WTC11 (cell line): ENCODE results near the gene ZPLD1. TPM values are rescaled to one million over a fixed set of nuclear protein-coding genes. Genes with fewer than 3 reads are reported as not detected.

ENCODE experiments used
- ATAC-seq: fragments of 200-7000 bp; cut with Tn5 transposase; 2 replicates; pipeline ENCODE4 v1.10.0; 2021; ENCODE audit warnings: mild to moderate bottlenecking, moderate library complexity
- CTCF ChIA-PET: fragments of 300-600 bp; sonication (Branson Sonifier 250); formaldehyde crosslinking; loops from one replicate; lab custom pipeline; 2021; ENCODE audit warnings: antibody characterized with exemption; lab: Charles Lee
- POLR2A ChIA-PET: fragments of 350-600 bp; sonication (Branson Sonifier 250); formaldehyde crosslinking; loops from one replicate; lab custom pipeline; 2021; ENCODE audit warnings: antibody characterized with exemption; lab: Charles Lee
- DNase-seq: peaks from one replicate; pipeline ENCODE4 v3.0.0; 2021; ENCODE audit warnings: low spot score
- H3K27ac Mint-ChIP-seq: 2 replicates; pipeline ENCODE4 v1.8.0; 2021; ENCODE audit warnings: mixed read lengths
- H3K27me3 Mint-ChIP-seq: 2 replicates; pipeline ENCODE4 v1.8.0; 2021; ENCODE audit warnings: low read depth, mild to moderate bottlenecking, moderate library complexity, mixed read lengths
- H3K36me3 Mint-ChIP-seq: 2 replicates; pipeline ENCODE4 v1.8.0; 2021; ENCODE audit warnings: mixed read lengths
- H3K4me1 Mint-ChIP-seq: 2 replicates; pipeline ENCODE4 v1.8.0; 2022; ENCODE audit warnings: mixed read lengths
- H3K4me3 Mint-ChIP-seq: 2 replicates; pipeline ENCODE4 v1.8.0; 2021; ENCODE audit warnings: mild to moderate bottlenecking, moderate library complexity, mixed read lengths
- H3K9me3 Mint-ChIP-seq: 2 replicates; pipeline ENCODE4 v1.8.0; 2021; ENCODE audit warnings: mixed read lengths
- ARID4B ChIP-seq: sonication (generic); formaldehyde crosslinking; IDR thresholded peaks from 2 replicates; pipeline ENCODE4 v1.8.0; 2023; ENCODE audit warnings: missing genetic modification reagents, mild to moderate bottlenecking, borderline replicate concordance
- ATF2 ChIP-seq: sonication (generic); formaldehyde crosslinking; IDR thresholded peaks from 2 replicates; pipeline ENCODE4 v1.8.1; 2022; ENCODE audit warnings: low read depth, missing genetic modification reagents, borderline replicate concordance
- ATF3 ChIP-seq: sonication (generic); formaldehyde crosslinking; conservative IDR thresholded peaks from 2 replicates; pipeline ENCODE4 v1.8.1; 2022; ENCODE audit warnings: mild to moderate bottlenecking, missing genetic modification reagents
- CBFB ChIP-seq: sonication (generic); formaldehyde crosslinking; IDR thresholded peaks from 2 replicates; pipeline ENCODE4 v1.8.1; 2022; ENCODE audit warnings: mild to moderate bottlenecking, low read depth, missing genetic modification reagents
- E2F5 ChIP-seq: sonication (generic); formaldehyde crosslinking; IDR thresholded peaks from 2 replicates; pipeline ENCODE4 v1.8.1; 2022; ENCODE audit warnings: mild to moderate bottlenecking, moderate library complexity, missing genetic modification reagents
- EMX1 ChIP-seq: fragments of 250-450 bp; sonication (Bioruptor Pico); IDR thresholded peaks from 2 replicates; pipeline ENCODE4 v1.8.0; 2021; ENCODE audit warnings: mild to moderate bottlenecking
- ESRRA ChIP-seq: sonication (generic); formaldehyde crosslinking; IDR thresholded peaks from 2 replicates; pipeline ENCODE4 v1.8.1; 2022; ENCODE audit warnings: mild to moderate bottlenecking, missing genetic modification reagents, borderline replicate concordance
- ETV6 ChIP-seq: sonication (generic); formaldehyde crosslinking; IDR thresholded peaks from 2 replicates; pipeline ENCODE4 v1.8.1; 2022; ENCODE audit warnings: mild to moderate bottlenecking, missing genetic modification reagents
- FOXJ3 ChIP-seq: sonication (generic); formaldehyde crosslinking; IDR thresholded peaks from 2 replicates; pipeline ENCODE4 v1.9.0; 2021; ENCODE audit warnings: missing genetic modification reagents, mild to moderate bottlenecking, borderline replicate concordance
- FOXP1 ChIP-seq: sonication (generic); formaldehyde crosslinking; IDR thresholded peaks from 2 replicates; pipeline ENCODE4 v1.8.0; 2022; ENCODE audit warnings: missing genetic modification reagents, mild to moderate bottlenecking, moderate library complexity, borderline replicate concordance
- HMGXB4 ChIP-seq: sonication (generic); formaldehyde crosslinking; IDR thresholded peaks from 2 replicates; pipeline ENCODE4 v1.8.1; 2023; ENCODE audit warnings: mild to moderate bottlenecking, moderate library complexity, missing genetic modification reagents
- IRF1 ChIP-seq: sonication (generic); formaldehyde crosslinking; IDR thresholded peaks from 2 replicates; pipeline ENCODE4 v1.8.0; 2023; ENCODE audit warnings: missing genetic modification reagents
- IRF2 ChIP-seq: sonication (generic); formaldehyde crosslinking; IDR thresholded peaks from 2 replicates; pipeline ENCODE4 v1.8.0; 2022; ENCODE audit warnings: low read depth, missing genetic modification reagents, borderline replicate concordance
- JAZF1 ChIP-seq: fragments of 250-450 bp; sonication (Bioruptor Pico); IDR thresholded peaks from 2 replicates; pipeline ENCODE4 v1.9.0; 2021; ENCODE audit warnings: moderate library complexity, mild to moderate bottlenecking, inconsistent platforms
- MXD4 ChIP-seq: fragments of 250-450 bp; sonication (Bioruptor Pico); IDR thresholded peaks from 2 replicates; pipeline ENCODE4 v1.8.0; 2021; ENCODE audit warnings: mild to moderate bottlenecking, moderate library complexity, borderline replicate concordance
- NFYB ChIP-seq: sonication (generic); formaldehyde crosslinking; conservative IDR thresholded peaks from 2 replicates; pipeline ENCODE4 v1.8.0; 2022; ENCODE audit warnings: low read depth, missing genetic modification reagents
- SMAD3 ChIP-seq: sonication (generic); formaldehyde crosslinking; IDR thresholded peaks from 2 replicates; pipeline ENCODE4 v1.8.0; 2022; ENCODE audit warnings: missing genetic modification reagents, mild to moderate bottlenecking, borderline replicate concordance
- SMAD4 ChIP-seq: sonication (generic); formaldehyde crosslinking; IDR thresholded peaks from 2 replicates; pipeline ENCODE4 v1.8.0; 2022; ENCODE audit warnings: mild to moderate bottlenecking, missing genetic modification reagents
- SOX15 ChIP-seq: fragments of 250-450 bp; sonication (Bioruptor Pico); IDR thresholded peaks from 2 replicates; pipeline ENCODE4 v1.9.0; 2021; ENCODE audit warnings: mild to moderate bottlenecking
- SP1 ChIP-seq: sonication (generic); formaldehyde crosslinking; conservative IDR thresholded peaks from 2 replicates; pipeline ENCODE4 v1.8.1; 2022; ENCODE audit warnings: missing genetic modification reagents
- TCF7 ChIP-seq: sonication (generic); formaldehyde crosslinking; IDR thresholded peaks from 2 replicates; pipeline ENCODE4 v1.8.0; 2022; ENCODE audit warnings: mild to moderate bottlenecking, low read depth, missing genetic modification reagents, moderate library complexity
- TP53 ChIP-seq: sonication (generic); formaldehyde crosslinking; IDR thresholded peaks from 2 replicates; pipeline ENCODE4 v1.8.1; 2023; ENCODE audit warnings: mild to moderate bottlenecking, missing genetic modification reagents
- ZNF532 ChIP-seq: fragments of 250-450 bp; sonication (Bioruptor Pico); IDR thresholded peaks from 2 replicates; pipeline ENCODE4 v1.9.0; 2021; ENCODE audit warnings: mild to moderate bottlenecking, borderline replicate concordance
- total RNA-seq: library from RNA; stranded (reverse); gene quantifications from 3 replicates; pipeline ENCODE4 v1.2.3, GENCODE V29; 2021

The ZPLD1 gene
- total RNA-seq, 1 experiment from 2014 or later = not detected

GRCh38 chr3:102454181-102454580 lies 19.4 kb downstream of the ZPLD1 start:
- ATAC-seq = no peak
- Mint-ChIP-seq H3K27me3 (no peaks in the 10 kb centered on the region), H3K9me3 (no peaks in the 10 kb centered on the region), H3K36me3 (no peaks in the 10 kb centered on the region), H3K4me1 (no peaks in the 10 kb centered on the region), H3K4me3 (no peak overlapping the region), H3K27ac (no peak overlapping the region)
- CTCF ChIA-PET = no interaction called here
- POLR2A ChIA-PET = no interaction called here
- no peak for TF ChIP-seq FOXJ3 (CRISPR knock-in tag)
- TF ChIP-seq TP53 (CRISPR knock-in tag) = no peak
- no peak for TF ChIP-seq E2F5
- TF ChIP-seq ARID4B (CRISPR knock-in tag) = no peak
- no peak for TF ChIP-seq SMAD3 (CRISPR knock-in tag)
- TF ChIP-seq SP1 = no peak
- TF ChIP-seq HMGXB4 (CRISPR knock-in tag) = no peak
- no peak for TF ChIP-seq FOXP1
- no peak for TF ChIP-seq TCF7
- no peak for TF ChIP-seq MXD4 (CRISPR knock-in tag)
- no peak for TF ChIP-seq IRF1
- no peak for TF ChIP-seq CBFB (CRISPR knock-in tag)
- no peak for TF ChIP-seq NFYB (CRISPR knock-in tag)
- no peak for TF ChIP-seq SOX15 (CRISPR knock-in tag)
- TF ChIP-seq IRF2 = no peak
- no peak for TF ChIP-seq SMAD4
- TF ChIP-seq ATF2 = no peak
- no peak for DNase-seq

- Mint-ChIP-seq H3K4me1 (no peaks in the 10 kb centered on the region), H3K36me3 (no peaks in the 10 kb centered on the region), H3K9me3 (no peaks in the 10 kb centered on the region), H3K27me3 (no peaks in the 10 kb centered on the region), H3K27ac (no peak overlapping the region), H3K4me3 (no peak overlapping the region)
- POLR2A ChIA-PET = no interaction called here
- no peak for DNase-seq
- CTCF ChIA-PET = no interaction called here
- no peak for ATAC-seq
- TF ChIP-seq IRF1 (no peak), JAZF1 (CRISPR knock-in tag) (no peak), ZNF532 (CRISPR knock-in tag) (no peak), ATF3 (no peak), TP53 (CRISPR knock-in tag) (no peak), EMX1 (no peak), ESRRA (CRISPR knock-in tag) (no peak), ETV6 (CRISPR knock-in tag) (no peak)
Observed at GRCh38 chr3:102457644-102458043, 22.8 kb downstream of the ZPLD1 start.
